Measurements from ENCODE around the gene CACFD1. TPM values are rescaled to one million over a fixed set of nuclear protein-coding genes. Genes with fewer than 3 reads are reported as not detected.

CACFD1 gene
- total and polyA plus RNA-seq, 2 of the 4 experiments (the other 2 are of a cell fraction): 2.0 to 6.6 TPM

GRCh38 chr9:133425049-133425632, 34.6 kb upstream of the CACFD1 start:
- Histone ChIP-seq H2BK120ac (ENCODE audit: low read depth, low read length) (no peak overlapping the region), H3K9me3 (ENCODE audit: control insufficient read depth, insufficient read depth, low read length) (no peaks in the 10 kb centered on the region), H4K91ac (ENCODE audit: insufficient read depth, low read depth, low read length) (no peak overlapping the region), H3K9me1 (ENCODE audit: insufficient read depth, low read length) (peaks cover 14% of the 10 kb centered on the region), H3K18ac (ENCODE audit: low read depth, low read length) (no peak overlapping the region), H3K9ac (ENCODE audit: low read depth, low read length) (no peak overlapping the region), H2AFZ (replicated peaks; ENCODE audit: low read length, poor library complexity) (no peak overlapping the region), H3K56ac (ENCODE audit: extremely low read depth, insufficient read depth, low read length) (no peak overlapping the region), H3K4me2 (ENCODE audit: low read depth, low read length) (no peak overlapping the region), H3K23ac (ENCODE audit: low read depth, low read length) (no peak overlapping the region), H2BK15ac (ENCODE audit: low read depth, low read length) (no peak overlapping the region), H4K20me1 (ENCODE audit: insufficient read depth, low read length) (peaks cover 8% of the 10 kb centered on the region; the same call in 1 of the 2 replicates), H2BK5ac (ENCODE audit: low read depth, low read length, poor library complexity, severe bottlenecking) (no peak overlapping the region), H3K36me3 (ENCODE audit: control insufficient read depth, insufficient read depth, low read length) (peaks cover 4% of the 10 kb centered on the region; the same call in 1 of the 2 replicates), H4K5ac (ENCODE audit: low read depth, low read length) (no peak overlapping the region), H2BK20ac (ENCODE audit: low read depth, low read length) (no peak overlapping the region), H4K8ac (ENCODE audit: low read depth in 2 of 2, low read length in 2 of 2) (no peak overlapping the region), H3K4ac (ENCODE audit: low read depth, low read length) (no peak overlapping the region), H2AK5ac (ENCODE audit: low read depth, low read length) (no peak overlapping the region), H3K79me1 (ENCODE audit: low read depth in 1 of 2, low read length in 2 of 2) (no peaks in the 10 kb centered on the region), H3K4me1 (ENCODE audit: control insufficient read depth, insufficient read depth, low read length) (peaks cover 8% of the 10 kb centered on the region; the same call in 1 of the 2 replicates), H3K14ac (replicated peaks; ENCODE audit: low read depth, low read length) (no peak overlapping the region), H3K4me3 (ENCODE audit: insufficient read depth, low read depth, low read length) (no peak overlapping the region), H3K27me3 (ENCODE audit: control insufficient read depth, insufficient read depth, low read length) (peaks cover 15% of the 10 kb centered on the region), H2AK9ac (replicated peaks; ENCODE audit: low read depth, low read length, poor library complexity) (no peak overlapping the region), H3K27ac (ENCODE audit: insufficient read depth, low read length) (no peak overlapping the region)
- dilution Hi-C loops (cut with HindIII; ENCODE audit: low sequenced_read_pairs, unreplicated experiment): no loop called here
- POLR2A ChIA-PET (ENCODE audit: unreplicated experiment): no interaction called here
- CTCF ChIA-PET: no interaction called here
- 82% methylated on average over 17 of the region's 22 CpGs; no CpG with 5 or more reads in 1 of the 2 experiments for WGBS, 2 experiments (ENCODE audit: extremely low coverage in 2 of 2, insufficient read length in 1 of 2)
- TF ChIP-seq, protein P1, sequence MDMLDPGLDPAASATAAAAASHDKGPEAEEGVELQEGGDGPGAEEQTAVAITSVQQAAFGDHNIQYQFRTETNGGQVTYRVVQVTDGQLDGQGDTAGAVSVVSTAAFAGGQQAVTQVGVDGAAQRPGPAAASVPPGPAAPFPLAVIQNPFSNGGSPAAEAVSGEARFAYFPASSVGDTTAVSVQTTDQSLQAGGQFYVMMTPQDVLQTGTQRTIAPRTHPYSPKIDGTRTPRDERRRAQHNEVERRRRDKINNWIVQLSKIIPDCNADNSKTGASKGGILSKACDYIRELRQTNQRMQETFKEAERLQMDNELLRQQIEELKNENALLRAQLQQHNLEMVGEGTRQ (IDR thresholded peaks at IDR 0.05; ENCODE audit: low read depth, low read length): no peak
- TF ChIP-seq POLR2A (IDR thresholded peaks at IDR 0.05; ENCODE audit: low read depth, low read length): no peak
- no peak for TF ChIP-seq MAFK (IDR thresholded peaks at IDR 0.05; ENCODE audit: low read depth, low read length)
- TF ChIP-seq FOS (IDR thresholded peaks at IDR 0.05; ENCODE audit: low read depth, low read length): no peak
- no TSS peak for BruUV-seq (replicated peaks)
- in situ Hi-C loops (cut with MboI; ENCODE audit: low sequenced_read_pairs): no loop called here
- intact Hi-C loops (cut with micrococcal nuclease): no loop called here
- DNase-seq: no peak
- ATAC-seq (ENCODE audit: low read depth): no peak

Data from IMR-90 (cell line).